K562 (cell line): ENCODE measurements around the gene GJB4. TPM values are rescaled to one million over a fixed set of nuclear protein-coding genes. Genes with fewer than 3 reads are reported as not detected.
A peak's percentile ranks its signal among the peaks of the same experiment; 100 is the strongest.

Experiments used
- ATAC-seq: fragments of 200-7000 bp; cut with Tn5 transposase; 3 replicates; pipeline ENCODE4 v1.9.1; 2020; ENCODE audit warnings: moderate library complexity
- BruUV-seq: library from RNA; stranded (reverse); fragments of 400-500 nt; replicated peaks from 2 replicates; lab custom pipeline; 2021; lab: Mats Ljungman, UMichigan
- CTCF ChIA-PET: fragments of 300-600 bp; formaldehyde crosslinking; extraction: SDS; loops from one replicate; lab custom pipeline; 2021; ENCODE audit warnings: low intra/inter-chr PET ratio; lab: Yijun Ruan, JAX
- POLR2A ChIA-PET: fragments of 300-600, 350-650 bp; sonication (Branson Sonifier 250); formaldehyde crosslinking; extraction: SDS; loops from one replicate; lab custom pipeline; 2021; ENCODE audit warnings: antibody characterized with exemption, inconsistent platforms; lab: Yijun Ruan, JAX
- DNase-seq, 4 experiments: peaks; one replicate each; pipeline versions ENCODE4 v3.0.0 to v3.0.0-alpha.2; 2011 to 2018; ENCODE audit warnings: low spot score in 3 of 4, mixed read lengths in 3 of 4; ENCODE audit errors: extremely low read depth in 1 of 4
- FAIRE-seq: peaks from 2 replicates; lab custom pipeline; 2011; peaks lifted over from hg19 to GRCh38; lab: Jason Lieb, UNC
- H2AFZ ChIP-seq: 2 replicates; pipeline ENCODE4 v1.6.0; 2011; ENCODE audit warnings: low read depth, low read length, control low read depth, inconsistent platforms
- H3K27ac ChIP-seq: fragments of 200-600 bp; 3 replicates; pipeline ENCODE4 v1.8.0; 2011; ENCODE audit warnings: low read depth, mild to moderate bottlenecking, control low read depth, inconsistent platforms, low read length, moderate library complexity, mixed read lengths; ENCODE audit errors: extremely low read depth
- H3K27me3 ChIP-seq, 2 experiments: fragments of 300-600 bp in 1 of 2; 2 replicates in 1 of 2; 3 replicates in 1 of 2; pipeline versions ENCODE4 v1.6.0 to v1.8.0; 2011; ENCODE audit warnings: inconsistent platforms in 2 of 2, low read length in 2 of 2, mild to moderate bottlenecking in 1 of 2, mixed read lengths in 1 of 2, moderate library complexity in 1 of 2; ENCODE audit not compliant: control insufficient read depth in 2 of 2, insufficient read depth in 2 of 2
- H3K36me3 ChIP-seq: fragments of 300-600 bp; 3 replicates; pipeline ENCODE4 v1.8.0; 2011; ENCODE audit warnings: mild to moderate bottlenecking, low read length, inconsistent platforms; ENCODE audit not compliant: control insufficient read depth, insufficient read depth
- H3K4me1 ChIP-seq, 2 experiments: fragments of 200-600 bp in 1 of 2; replicated peaks in 1 of 2; 2 replicates in 1 of 2; 3 replicates in 1 of 2; pipeline versions ENCODE4 v1.5.1 to v1.8.0; 2011; ENCODE audit warnings: inconsistent platforms in 2 of 2, low read length in 2 of 2, mild to moderate bottlenecking in 1 of 2, mixed read lengths in 1 of 2, moderate library complexity in 1 of 2; ENCODE audit not compliant: control insufficient read depth in 2 of 2, insufficient read depth in 2 of 2
- H3K4me2 ChIP-seq: 2 replicates; pipeline ENCODE4 v1.6.1; 2011; ENCODE audit warnings: low read length, control low read depth, inconsistent platforms, mixed read lengths; ENCODE audit not compliant: insufficient read depth
- H3K4me3 ChIP-seq: fragments of 200-600 bp; sonication (generic), shearing (Covaris generic); 2 replicates; pipeline ENCODE4 v1.5.1; 2016; ENCODE audit warnings: control low read depth, inconsistent platforms
- H3K79me2 ChIP-seq: fragments of 200-600 bp; 3 replicates; pipeline ENCODE4 v1.8.0; 2011; ENCODE audit warnings: low read length, inconsistent platforms; ENCODE audit not compliant: control insufficient read depth, insufficient read depth
- H3K9ac ChIP-seq, 2 experiments: 2 replicates each; pipeline versions ENCODE4 v1.6.0 to v1.6.1; 2011; ENCODE audit warnings: low read depth in 2 of 2, low read length in 2 of 2, control low read depth in 1 of 2, inconsistent platforms in 1 of 2, mild to moderate bottlenecking in 1 of 2, mixed read lengths in 1 of 2; ENCODE audit not compliant: insufficient read depth in 1 of 2
- H3K9me1 ChIP-seq: one replicate; pipeline ENCODE4 v1.6.0; 2011; ENCODE audit warnings: inconsistent platforms, mild to moderate bottlenecking, low read length, moderate library complexity; ENCODE audit not compliant: control insufficient read depth, insufficient read depth
- H3K9me3 ChIP-seq: replicated peaks from 2 replicates; pipeline ENCODE4 v1.5.1; 2011; ENCODE audit warnings: low read depth, low read length, inconsistent platforms; ENCODE audit not compliant: control insufficient read depth, insufficient read depth
- H4K20me1 ChIP-seq: replicated peaks from 2 replicates; pipeline ENCODE4 v1.6.1; 2011; ENCODE audit warnings: low read length, inconsistent platforms, mixed read lengths; ENCODE audit not compliant: control insufficient read depth, insufficient read depth
- CTCF ChIP-seq, 3 experiments: IDR thresholded peaks in 2 of 3; conservative IDR thresholded peaks in 1 of 3; 2 replicates each; pipeline ENCODE4 v1.5.1; 2011 to 2012; ENCODE audit warnings: low read length in 3 of 3, mild to moderate bottlenecking in 3 of 3, control low read depth in 2 of 3, improper control_type of control experiment in 1 of 3, inconsistent platforms in 1 of 3, low read depth in 1 of 3, mixed read lengths in 1 of 3, moderate library complexity in 1 of 3; ENCODE audit not compliant: insufficient read depth in 2 of 3
- ETV5 ChIP-seq: sonication (generic); formaldehyde crosslinking; IDR thresholded peaks from 2 replicates; pipeline ENCODE4 v1.4.0; 2020; ENCODE audit warnings: low read depth, mild to moderate bottlenecking, missing genetic modification reagents
- HLTF ChIP-seq: fragments of 450-650 bp; IDR thresholded peaks from 2 replicates; pipeline ENCODE4 v1.6.1; 2016
- NFIX ChIP-seq: fragments of 250-450 bp; sonication (Bioruptor Pico); IDR thresholded peaks from 2 replicates; pipeline ENCODE4 v1.4.0; 2020; ENCODE audit warnings: low read depth, mild to moderate bottlenecking, moderate library complexity
- PHF21A ChIP-seq: fragments of 450-650 bp; IDR thresholded peaks from 2 replicates; pipeline ENCODE4 v1.6.1; 2017; ENCODE audit warnings: low read depth, borderline replicate concordance
- TOE1 ChIP-seq, 2 experiments: fragments of 450-650 bp in 1 of 2; sonication (generic) in 1 of 2; formaldehyde crosslinking in 1 of 2; IDR thresholded peaks; 2 replicates each; pipeline versions ENCODE4 v1.7.1 to v1.8.0; 2016 to 2022; ENCODE audit warnings: borderline replicate concordance in 2 of 2, mild to moderate bottlenecking in 2 of 2, antibody characterized with exemption in 1 of 2, inconsistent platforms in 1 of 2, low read depth in 1 of 2, missing genetic modification reagents in 1 of 2, moderate library complexity in 1 of 2
- WGBS: fragments of 100-300 bp; shearing (Covaris generic); methylation state at CpG from one replicate; pipeline ENCODE4 v1.1.6; 2016; ENCODE audit warnings: low coverage, mixed read lengths; ENCODE audit not compliant: insufficient coverage; ENCODE audit errors: missing lambda C conversion rate; 5-methylcytosine and 5-hydroxymethylcytosine counted together
- in situ Hi-C: fragments of 300-500 bp; cut with MboI; formaldehyde crosslinking; loops from 4 replicates; pipeline ENCODE4 v1.15.0; 2018; ENCODE audit warnings: inconsistent platforms, mixed read lengths
- intact Hi-C: fragments of 100-400 bp; cut with micrococcal nuclease; formaldehyde crosslinking; loops from 2 replicates; pipeline ENCODE4 v1.14.2; 2022
- polyA plus RNA-seq, 8 experiments: library from polyadenylated mRNA; depleted of rRNA in 4 of 8; stranded (reverse) in 5 of 8; unstranded in 3 of 8; fragments of >200 nt; fragmentation: Nextera tagmentation in 2 of 8; fragmentation: Illumina TruSeq in 1 of 8; extraction: Ambion mirVana in 2 of 8; extraction: Trizol in 1 of 8; gene quantifications; 2 replicates each; pipeline versions ENCODE4 v1.2.1 to v1.2.3, GENCODE V29; 2011 to 2014; ENCODE audit warnings: inconsistent platforms in 1 of 8, missing spikeins in 1 of 8
- total RNA-seq, 7 experiments: library from RNA; depleted of rRNA in 6 of 7; stranded (reverse); fragments of >200 nt in 6 of 7; fragmentation: Illumina TruSeq in 2 of 7; extraction: Trizol in 2 of 7; gene quantifications; 2 replicates each; pipeline versions ENCODE4 v1.2.1 to v1.2.3, GENCODE V29; 2011 to 2021; ENCODE audit warnings: low replicate concordance in 1 of 7

GJB4 gene
- total and polyA plus RNA-seq, 9 of the 15 experiments (the other 6 are each of a cell fraction or from before 2014, with no cell fraction given) = 0.03 TPM; not detected in 8

- in situ Hi-C loops = loop anchor here (10.0 kb wide), 1 partner anchor 1105 kb away; no protein-coding TSS in a partner anchor
- POLR2A ChIA-PET = interaction anchor here (0.6 kb wide), 1 partner anchor 1529 kb away, joined by 3 read pairs; no protein-coding TSS in a partner anchor
- no peak for TF ChIP-seq NFIX (CRISPR knock-in tag)
- TF ChIP-seq ETV5 (CRISPR knock-in tag) = no peak
- no peak for TF ChIP-seq PHF21A
These were observed 19.9 kb upstream of the GJB4 start for GRCh38 chr1:34739613-34740012.

GRCh38 chr1:34740161-34740868 lies 19.2 kb upstream of the GJB4 start:
- Histone ChIP-seq H4K20me1 (peaks cover 4% of the 10 kb centered on the region), H3K36me3 (no peaks in the 10 kb centered on the region), H3K9me3 (no peaks in the 10 kb centered on the region), H3K9me1 (no peaks in the 10 kb centered on the region), H3K9ac (no peak overlapping the region), H3K79me2 (no peaks in the 10 kb centered on the region), H3K4me1 (no peaks in the 10 kb centered on the region), H3K27me3 (peaks cover 24 to 56% of the 10 kb centered on the region in 2 experiments), H3K4me2 (no peak overlapping the region), H2AFZ (no peak overlapping the region), H3K27ac (no peak overlapping the region), H3K4me3 (no peak overlapping the region)
- no TSS peak for BruUV-seq
- in situ Hi-C loops = loop anchor here (10.0 kb wide), 1 partner anchor 1106 kb away; no protein-coding TSS in a partner anchor
- ChIA-PET CTCF (no interaction called here), POLR2A (interaction anchor here (0.6 kb wide), 1 partner anchor 1530 kb away, joined by 3 read pairs; no protein-coding TSS in a partner anchor)
- DNase-seq (peak in 2 of 4 experiments; percentile 26 to 30), ATAC-seq (peak; percentile 44; the same call in 1 of the 3 replicates), FAIRE-seq (peak; percentile 57)
- intact Hi-C loops = loop anchor here (5.0 kb wide), 1 partner anchor 278 kb away; no protein-coding TSS in a partner anchor
- WGBS = 0% methylated on average over 18 of the region's 18 CpGs
- TF ChIP-seq TOE1 (IDR thresholded peaks at IDR 0.05; ENCODE audit: borderline replicate concordance) (no peak), TOE1 (CRISPR knock-in tag; IDR thresholded peaks at IDR 0.05; ENCODE audit: borderline replicate concordance, low read depth) (no peak), HLTF (no peak), CTCF (IDR thresholded peaks at IDR 0.05 in 2 of 3, conservative IDR thresholded peaks at IDR 0.05 in 1 of 3; ENCODE audit: insufficient read depth in 2 of 3, low read depth in 1 of 3, low read length in 3 of 3) (0 out of 6 replicates have a peak, but pooled peaks of 2 of the 3 experiments have one; percentile 6 to 14)

More at GRCh38 chr1:34739613-34740012, 19.9 kb upstream of the GJB4 start:
- no peak overlapping the region for H3K4me2 ChIP-seq
- no peak for ATAC-seq
- no peaks in the 10 kb centered on the region for H3K36me3 ChIP-seq
- H3K27me3 ChIP-seq = peaks cover 29 to 54% of the 10 kb centered on the region in 2 experiments
- peaks cover 9% of the 10 kb centered on the region for H4K20me1 ChIP-seq
- CTCF ChIA-PET = no interaction called here
- H3K4me1 ChIP-seq = no peaks in the 10 kb centered on the region
- BruUV-seq = no TSS peak
- no peaks in the 10 kb centered on the region for H3K79me2 ChIP-seq
- H3K9ac ChIP-seq = no peak overlapping the region
- WGBS = 0% methylated on average over 3 of the region's 3 CpGs
- no peak overlapping the region for H3K4me3 ChIP-seq
- intact Hi-C loops = loop anchor here (5.0 kb wide), 1 partner anchor 277 kb away; no protein-coding TSS in a partner anchor
- no peaks in the 10 kb centered on the region for H3K9me3 ChIP-seq
- no peak overlapping the region for H2AFZ ChIP-seq
- no peak for DNase-seq
- FAIRE-seq = no peak
- H3K27ac ChIP-seq = no peak overlapping the region
- no peaks in the 10 kb centered on the region for H3K9me1 ChIP-seq
